Hematopoietic multipotent progenitor cell treated with erythropoietin and hydrocortisone succinate and interleukin-3 and kit ligand, for 15 days (in vitro differentiated cells): ENCODE data around the gene TMEM229B.

ENCODE experiments used
- DNase-seq: peaks from one replicate; pipeline ENCODE4 v3.0.0-alpha.2; 2015; ENCODE audit warnings: low spot score

TMEM229B gene

DNA sequence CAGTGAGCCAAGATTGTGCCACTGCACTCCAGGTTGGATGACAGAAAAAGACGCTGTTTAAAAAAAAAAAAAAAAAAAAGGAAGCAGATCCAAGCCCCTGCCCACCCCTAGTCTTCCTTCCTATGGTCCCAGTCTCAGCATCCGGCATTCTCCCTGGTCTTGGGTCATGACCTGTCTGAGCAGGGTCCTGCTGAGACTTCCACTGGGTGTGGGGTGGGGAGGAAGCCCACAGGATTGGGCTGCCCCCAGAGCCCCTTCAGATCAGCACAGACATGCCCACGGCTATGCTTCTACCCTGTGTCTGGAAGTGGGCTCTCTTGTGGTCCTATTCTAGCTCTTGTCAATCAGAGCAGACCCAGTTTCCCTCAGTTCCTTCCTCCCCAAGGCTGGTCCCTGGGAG lies 64.0 kb downstream of the TMEM229B start:
- DNase-seq: no peak

GRCh38 chr14:67423424-67423823 lies 65.1 kb downstream of the TMEM229B start:
- no peak for DNase-seq

- no peak for DNase-seq
These were observed 66.9 kb downstream of the TMEM229B start for GRCh38 chr14:67421356-67422224.
